GM19193 (cell line): ENCODE data around the gene COX6B2.

ENCODE experiments used
- POLR2A ChIP-seq: IDR thresholded peaks from 4 replicates; pipeline ENCODE4 v1.6.1; 2011; ENCODE audit not compliant: insufficient read depth, insufficient read length; ENCODE audit errors: extremely low read depth

The COX6B2 gene

DNA sequence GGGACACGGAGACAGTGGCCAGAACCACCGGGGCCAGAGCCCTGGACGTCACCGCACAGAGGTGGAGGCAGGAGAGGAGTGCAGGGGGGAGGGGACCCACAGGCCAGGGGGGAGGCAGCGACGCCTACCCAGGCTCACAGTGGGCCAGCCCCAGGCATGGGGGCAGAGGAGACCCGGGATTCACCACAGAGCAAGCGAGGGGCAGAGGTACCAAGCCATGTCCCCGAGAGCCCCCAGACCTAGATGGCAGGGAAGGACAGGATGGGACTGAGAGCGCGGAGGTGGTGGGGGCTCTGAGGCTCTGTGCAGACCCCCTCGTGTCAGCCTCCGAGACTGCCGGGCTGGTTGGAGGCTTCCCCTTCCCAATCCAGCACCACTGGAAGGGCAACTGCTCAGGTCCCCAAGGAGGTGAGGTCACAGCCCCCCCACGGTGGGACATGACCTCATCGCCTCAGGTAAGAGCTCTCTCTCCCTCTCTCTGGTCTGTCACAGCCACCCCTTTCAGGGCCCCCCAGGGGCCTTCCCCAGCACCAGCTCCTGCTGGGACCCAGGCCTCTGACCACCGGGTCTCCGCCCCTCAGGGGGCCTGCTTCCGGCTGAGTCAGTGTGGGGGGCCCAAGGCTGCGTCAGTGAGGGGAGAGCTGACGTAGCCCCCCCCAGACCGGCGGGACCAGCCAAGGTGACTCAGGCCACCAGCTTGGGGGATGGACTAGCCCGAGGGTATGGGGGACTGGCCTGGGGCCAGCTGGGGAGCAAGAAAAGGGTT, 18.0 kb upstream of the COX6B2 start:
- TF ChIP-seq POLR2A: no peak

GRCh38 chr19:55370305-55370988, 15.9 kb upstream of the COX6B2 start, which contains the start of gene IL11:
IL11 (minus strand) TSS chr19:55370463; CDS start chr19:55370310, 153 bp downstream.
- TF ChIP-seq POLR2A: no peak

GRCh38 chr19:55369653-55370304, 15.3 kb upstream of the COX6B2 start:
- no peak for TF ChIP-seq POLR2A

DNA sequence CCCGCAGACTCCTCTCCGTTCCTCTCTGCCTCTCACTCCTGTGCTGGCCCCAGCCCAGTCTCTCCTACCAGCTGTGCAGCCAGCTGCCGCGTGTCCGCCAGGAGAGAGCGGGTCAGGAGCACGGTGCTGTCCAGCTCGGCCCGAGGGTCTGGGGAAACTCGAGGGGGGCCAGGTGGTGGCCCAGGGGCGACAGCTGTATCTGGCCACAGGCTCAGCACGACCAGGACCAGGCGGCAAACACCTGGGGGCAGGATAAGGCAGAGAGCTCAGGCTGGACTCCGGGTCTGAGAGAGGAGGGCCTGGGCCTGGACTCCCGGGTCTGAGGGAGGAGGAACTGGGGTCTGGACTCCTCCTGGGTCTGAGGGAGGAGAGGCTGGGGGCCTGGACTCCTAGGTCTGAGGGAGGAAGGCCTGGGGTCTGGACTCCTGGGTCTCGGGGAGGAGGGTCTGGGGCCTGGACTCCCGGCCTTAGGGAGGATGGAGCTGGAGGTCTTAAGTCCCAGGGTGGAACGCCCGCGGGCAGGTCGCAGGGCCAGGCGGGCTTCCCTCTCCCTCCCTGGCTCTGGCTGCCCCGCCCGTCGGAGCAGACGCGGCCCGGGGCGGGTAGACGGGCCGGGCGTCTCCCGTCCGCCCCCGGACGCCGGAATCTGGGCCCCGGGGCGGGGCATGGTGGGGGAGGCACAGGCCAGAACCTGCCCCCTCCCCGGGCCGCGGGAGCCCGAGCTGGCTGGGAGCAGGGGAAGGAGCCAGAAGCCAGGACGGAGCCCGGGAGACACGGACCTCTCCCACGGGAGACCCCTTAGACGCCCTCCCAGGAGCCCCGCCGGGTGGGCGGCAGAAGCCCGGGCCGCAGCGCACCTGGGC, 14.4 kb upstream of the COX6B2 start:
- no peak for TF ChIP-seq POLR2A

GRCh38 chr19:55368106-55368505, 13.6 kb upstream of the COX6B2 start:
- no peak for TF ChIP-seq POLR2A

- no peak for TF ChIP-seq POLR2A
Measured at GRCh38 chr19:55366790-55367189, 12.3 kb upstream of the COX6B2 start.

DNA sequence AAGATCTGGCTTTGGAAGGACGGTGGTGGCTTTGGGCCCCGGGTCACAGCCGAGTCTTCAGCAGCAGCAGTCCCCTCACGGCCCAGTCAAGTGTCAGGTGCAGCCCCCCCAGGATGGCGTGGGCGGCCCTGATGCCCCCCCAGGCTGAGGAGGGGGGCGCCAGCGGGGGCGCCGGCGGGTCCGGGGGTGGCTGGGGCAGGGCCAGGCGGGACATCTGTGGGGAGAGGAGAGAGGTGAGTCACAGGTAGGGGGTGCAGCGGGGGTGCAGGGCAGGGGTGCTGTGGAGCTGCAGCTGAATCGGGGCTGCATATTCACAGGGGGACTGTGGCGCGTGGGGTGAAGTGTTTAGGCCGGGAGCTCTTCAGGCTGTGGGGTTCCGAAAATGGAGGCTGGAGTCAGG, 11.4 kb upstream of the COX6B2 start:
- TF ChIP-seq POLR2A: no peak

GRCh38 chr19:55365245-55365644, 10.7 kb upstream of the COX6B2 start:
- no peak for TF ChIP-seq POLR2A

DNA sequence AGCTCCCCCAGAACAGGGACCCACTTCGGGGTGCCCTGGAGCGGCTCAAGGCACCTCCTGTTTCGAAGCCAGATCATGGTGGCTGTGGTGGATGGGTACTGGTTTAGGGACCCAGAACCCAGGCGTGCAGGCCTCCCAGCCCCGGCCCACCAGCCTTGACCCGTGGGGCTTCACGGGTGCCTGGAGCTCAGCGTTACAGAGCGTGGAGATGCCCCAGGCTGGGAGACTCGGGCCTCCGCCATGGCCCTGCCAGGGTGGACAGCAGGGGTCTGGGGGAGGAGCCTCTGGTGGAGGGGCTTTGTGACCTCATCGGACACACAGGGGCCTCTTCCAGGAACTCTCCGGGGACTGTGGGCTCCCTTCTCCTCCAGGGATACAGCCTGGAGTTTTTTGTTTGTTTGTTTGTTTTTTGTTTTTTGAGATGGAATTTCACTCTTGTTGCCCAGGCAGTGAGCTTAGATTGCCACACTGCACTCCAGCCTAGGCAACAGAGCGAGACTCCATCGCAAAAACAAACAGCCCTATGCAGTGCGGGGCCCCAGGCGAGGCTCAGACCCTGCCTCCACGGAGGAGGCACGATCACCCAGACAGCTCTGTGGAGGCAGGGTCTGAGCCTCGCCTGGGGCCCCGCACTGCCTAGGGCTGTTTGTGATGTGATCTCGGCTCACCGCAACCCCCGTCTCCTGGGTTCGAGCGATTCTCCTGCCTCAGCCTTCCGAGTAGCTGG, 8.6 kb upstream of the COX6B2 start, which contains the start of gene GARIN5B:
GARIN5B (minus strand) TSS at position 271 of the 727 bp plus-strand sequence; CDS start at position 77, 194 bp downstream.
- no peak for TF ChIP-seq POLR2A

- no peak for TF ChIP-seq POLR2A
Measured at GRCh38 chr19:55362174-55362989, 7.9 kb upstream of the COX6B2 start.

DNA sequence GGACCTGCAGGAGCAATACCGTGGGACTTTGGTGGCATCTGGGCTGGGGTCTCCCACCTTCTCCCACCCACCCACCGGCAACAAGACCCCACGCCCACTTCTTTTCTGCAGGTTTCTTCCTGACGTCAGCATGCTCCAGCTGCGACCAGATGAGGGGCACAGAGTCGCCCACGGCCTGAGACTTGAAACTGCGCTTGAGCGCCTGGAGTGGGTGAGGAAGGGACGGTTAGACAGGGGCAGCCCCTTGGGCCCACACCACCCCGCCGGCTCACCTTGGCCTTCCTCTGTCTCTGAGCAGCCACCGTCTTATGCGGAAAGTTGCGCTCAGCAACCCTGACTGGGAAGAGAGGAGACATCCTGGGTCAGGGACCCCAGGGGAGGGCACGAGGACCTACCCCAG, 6.4 kb upstream of the COX6B2 start:
- no peak for TF ChIP-seq POLR2A

GRCh38 chr19:55358943-55359908, 4.7 kb upstream of the COX6B2 start:
- TF ChIP-seq POLR2A: no peak
